Uterus (tissue), 2 donors: Measurements from ENCODE around the gene MBD4.

Source experiments
- CTCF ChIP-seq, 4 experiments: fragments of 200-600 bp in 2 of 4; fragments of 450-650 bp in 2 of 4; sonication (generic) in 2 of 4; IDR thresholded peaks; one replicate each; pipeline ENCODE4 v1.5.1; 2016 to 2019; ENCODE audit warnings: antibody characterized with exemption in 4 of 4, mild to moderate bottlenecking in 2 of 4, moderate library complexity in 1 of 4
- POLR2A ChIP-seq, 2 donors: fragments of 450-650 bp; IDR thresholded peaks; one replicate each; pipeline ENCODE4 v1.6.1; 2016; ENCODE audit warnings: antibody characterized with exemption in 2 of 2, mild to moderate bottlenecking in 1 of 2, moderate library complexity in 1 of 2

GRCh38 chr3:129421988-129422745 is 17.6 kb downstream of the MBD4 start:
- no peak for TF ChIP-seq POLR2A (IDR thresholded peaks at IDR 0.05)
- TF ChIP-seq CTCF (IDR thresholded peaks at IDR 0.05), result no peak
